MM.1S (cell line): Measurements from ENCODE around the gene MAN1C1.
"Not testable (repeated sequence)": the region's sequence is repeated elsewhere in the genome, so short reads cannot be mapped to it uniquely, and the experiment has no call there.

ENCODE experiments used
- DNase-seq: peaks from one replicate; pipeline ENCODE4 v3.0.0-alpha.2; 2015
- H2AFZ ChIP-seq: fragments of 300-600 bp; sonication (generic); 2 replicates; pipeline ENCODE4 v1.6.0; 2016; ENCODE audit warnings: antibody characterized with exemption, low read length
- H3F3A ChIP-seq: fragments of 300-600 bp; sonication (generic); 2 replicates; pipeline ENCODE4 v1.6.1; 2016; ENCODE audit warnings: mild to moderate bottlenecking, antibody characterized with exemption, low read length, moderate library complexity, mixed read lengths; ENCODE audit not compliant: insufficient read depth
- H3K27ac ChIP-seq: fragments of 300-600 bp; sonication (generic); 2 replicates; pipeline ENCODE4 v1.5.1; 2016; ENCODE audit warnings: mild to moderate bottlenecking, low read length
- H3K27me3 ChIP-seq: fragments of 300-600 bp; sonication (generic); replicated peaks from 2 replicates; pipeline ENCODE4 v1.6.0; 2016; ENCODE audit warnings: low read length; ENCODE audit not compliant: insufficient read depth
- H3K36me3 ChIP-seq: fragments of 300-600 bp; sonication (generic); replicated peaks from 2 replicates; pipeline ENCODE4 v1.6.1; 2016; ENCODE audit warnings: mild to moderate bottlenecking, low read length, mixed read lengths; ENCODE audit not compliant: insufficient read depth
- H3K4me1 ChIP-seq: fragments of 300-600 bp; sonication (generic); 2 replicates; pipeline ENCODE4 v1.6.1; 2016; ENCODE audit warnings: low read length, mixed read lengths
- H3K4me2 ChIP-seq: fragments of 300-600 bp; sonication (generic); 2 replicates; pipeline ENCODE4 v1.6.0; 2016; ENCODE audit warnings: low read depth, low read length
- H3K4me3 ChIP-seq: fragments of 300-600 bp; sonication (generic); 2 replicates; pipeline ENCODE4 v1.5.1; 2016; ENCODE audit warnings: low read length, mixed read lengths
- H3K79me2 ChIP-seq: fragments of 300-600 bp; sonication (generic); 2 replicates; pipeline ENCODE4 v1.6.1; 2016; ENCODE audit warnings: mixed run types, low read length, mixed read lengths
- H3K9ac ChIP-seq: fragments of 300-600 bp; sonication (generic); 2 replicates; pipeline ENCODE4 v1.6.1; 2016; ENCODE audit warnings: low read length, mixed read lengths
- H3K9me2 ChIP-seq: fragments of 300-600 bp; sonication (generic); replicated peaks from 2 replicates; pipeline ENCODE4 v1.6.1; 2016; ENCODE audit warnings: mild to moderate bottlenecking, low read length, mixed read lengths; ENCODE audit not compliant: insufficient read depth
- H3K9me3 ChIP-seq: fragments of 300-600 bp; sonication (generic); replicated peaks from 2 replicates; pipeline ENCODE4 v1.6.1; 2016; ENCODE audit warnings: mild to moderate bottlenecking, low read length, mixed read lengths; ENCODE audit not compliant: insufficient read depth
- H4K20me1 ChIP-seq: fragments of 300-600 bp; sonication (generic); 2 replicates; pipeline ENCODE4 v1.6.1; 2016; ENCODE audit warnings: mild to moderate bottlenecking, low read length, moderate library complexity, mixed read lengths; ENCODE audit not compliant: insufficient read depth
- CTCF ChIP-seq: fragments of 300-600 bp; sonication (generic); IDR thresholded peaks from 2 replicates; pipeline ENCODE4 v1.5.1; 2016; ENCODE audit warnings: antibody characterized with exemption, low read length, mixed read lengths
- EZH2 ChIP-seq: fragments of 300-600 bp; sonication (generic); optimal IDR thresholded peaks from 2 replicates; pipeline ENCODE3; 2017; ENCODE audit warnings: low read depth, mild to moderate bottlenecking, antibody characterized with exemption, low read length, mixed read lengths
- EZH2phosphoT487 ChIP-seq: fragments of 300-600 bp; sonication (generic); IDR thresholded peaks from 2 replicates; pipeline ENCODE4 v1.6.1; 2018; ENCODE audit warnings: antibody characterized with exemption, low read length

MAN1C1 gene

GRCh38 chr1:25631750-25632485, 15.3 kb downstream of the MAN1C1 start:
- no peaks in the 10 kb centered on the region for H3K27me3 ChIP-seq
- peaks cover 16% of the 10 kb centered on the region for H3K4me1 ChIP-seq
- DNase-seq = no peak
- peak overlapping the region; percentile 46; the same call in 1 of the 2 replicates for H3K4me3 ChIP-seq
- no peaks in the 10 kb centered on the region for H3K9me3 ChIP-seq
- TF ChIP-seq EZH2phosphoT487 (no peak), CTCF (no peak), EZH2 (no peak)
- H3K27ac ChIP-seq = peak overlapping the region; percentile 29; the same call in 1 of the 2 replicates
- no peaks in the 10 kb centered on the region for H3K9me2 ChIP-seq
- H3K36me3 ChIP-seq = no peaks in the 10 kb centered on the region
- peaks cover 64% of the 10 kb centered on the region for H3K79me2 ChIP-seq
- H3K4me2 ChIP-seq = peak overlapping the region; percentile 69; the same call in 1 of the 2 replicates
- no peaks in the 10 kb centered on the region for H4K20me1 ChIP-seq
- H3F3A ChIP-seq = no peaks in the 10 kb centered on the region
- H2AFZ ChIP-seq = no peak overlapping the region
- H3K9ac ChIP-seq = peak overlapping the region; percentile 31; the same call in 1 of the 2 replicates

- H2AFZ ChIP-seq = no peak overlapping the region
- H3K9me2 ChIP-seq = no peaks in the 10 kb centered on the region
- no peak for DNase-seq
- no peaks in the 10 kb centered on the region for H3K27me3 ChIP-seq
- no peak overlapping the region for H3K27ac ChIP-seq
- no peaks in the 10 kb centered on the region for H3F3A ChIP-seq
- H3K36me3 ChIP-seq = no peaks in the 10 kb centered on the region
- no peaks in the 10 kb centered on the region for H3K9me3 ChIP-seq
- no peak overlapping the region for H3K4me3 ChIP-seq
- no peak overlapping the region for H3K4me2 ChIP-seq
- H3K79me2 ChIP-seq = peaks cover 58% of the 10 kb centered on the region
- TF ChIP-seq CTCF = no peak
- TF ChIP-seq EZH2 = no peak
- no peak for TF ChIP-seq EZH2phosphoT487
- no peak overlapping the region for H3K9ac ChIP-seq
- H3K4me1 ChIP-seq = peaks cover 12% of the 10 kb centered on the region
- H4K20me1 ChIP-seq = no peaks in the 10 kb centered on the region
Observed at GRCh38 chr1:25634066-25634465, 17.5 kb downstream of the MAN1C1 start.

GRCh38 chr1:25634896-25635295, 18.3 kb downstream of the MAN1C1 start:
- no peaks in the 10 kb centered on the region for H3K27me3 ChIP-seq
- no peak overlapping the region for H2AFZ ChIP-seq
- H3K27ac ChIP-seq = no peak overlapping the region
- H3K9me2 ChIP-seq = no peaks in the 10 kb centered on the region
- no peaks in the 10 kb centered on the region for H4K20me1 ChIP-seq
- H3K9me3 ChIP-seq = no peaks in the 10 kb centered on the region
- H3K79me2 ChIP-seq = peaks cover 57% of the 10 kb centered on the region
- no peak overlapping the region for H3K4me2 ChIP-seq
- H3F3A ChIP-seq = no peaks in the 10 kb centered on the region
- TF ChIP-seq EZH2phosphoT487 (no peak), EZH2 (no peak), CTCF (no peak)
- H3K9ac ChIP-seq = no peak overlapping the region
- peaks cover 4% of the 10 kb centered on the region for H3K4me1 ChIP-seq
- no peak for DNase-seq
- no peak overlapping the region for H3K4me3 ChIP-seq
- no peaks in the 10 kb centered on the region for H3K36me3 ChIP-seq

- not testable (repeated sequence) for H3K36me3 ChIP-seq, H3K27me3 ChIP-seq, H3K9me2 ChIP-seq, H3K9me3 ChIP-seq, H3K4me2 ChIP-seq, H4K20me1 ChIP-seq, H2AFZ ChIP-seq, H3F3A ChIP-seq, DNase-seq, H3K4me3 ChIP-seq, H3K27ac ChIP-seq, H3K9ac ChIP-seq
- peaks cover 52% of the 10 kb centered on the region for H3K79me2 ChIP-seq
- H3K4me1 ChIP-seq = peaks cover 11% of the 10 kb centered on the region
Observed at GRCh38 chr1:25636141-25636540, 19.6 kb downstream of the MAN1C1 start.
